ENCODE measurements around the gene SOST. TPM values are rescaled to one million over a fixed set of nuclear protein-coding genes. Genes with fewer than 3 reads are reported as not detected.

Gene SOST
- total RNA-seq, 3 donors from 2014 or later (not counting 1 experiment from before 2014, with no cell fraction given), result not detected

- Histone ChIP-seq H3K36me3 (ENCODE audit: control insufficient read depth, insufficient read depth, low read length) (no peaks in the 10 kb centered on the region), H3K27ac (ENCODE audit: low read length) (peak overlapping the region; percentile 79), H3K27me3 (ENCODE audit: control insufficient read depth, insufficient read depth, low read length) (peaks cover 4% of the 10 kb centered on the region), H3K4me1 (ENCODE audit: control insufficient read depth, insufficient read depth, low read length) (peaks cover 4% of the 10 kb centered on the region), H3K4me3 (ENCODE audit: low read length) (peak overlapping the region; percentile 62), H3K9me3 (ENCODE audit: control insufficient read depth, insufficient read depth, low read length) (no peaks in the 10 kb centered on the region)
- H3K9me3 Mint-ChIP-seq, result no peaks in the 10 kb centered on the region
- H3K36me3 Mint-ChIP-seq, result no peaks in the 10 kb centered on the region
- peaks cover 12% of the 10 kb centered on the region in 2 donors for H3K4me1 Mint-ChIP-seq
- DNase-seq (peak; percentile 65 to 82), ATAC-seq (peak; percentile 89 to 94 (median 93))
- no peak for TF ChIP-seq CTCF (IDR thresholded peaks at IDR 0.05)
- intact Hi-C loops (cut with micrococcal nuclease), result loop anchor here (2.0 kb wide), 1 partner anchor 20 kb away; no protein-coding TSS in a partner anchor
- 2% methylated on average over 64 of the region's 64 CpGs for WGBS (ENCODE audit: insufficient coverage)
- peaks cover 19 to 25% of the 10 kb centered on the region in 2 donors for H3K27me3 Mint-ChIP-seq (ENCODE audit: low read depth in 2 of 2)
- H3K27ac Mint-ChIP-seq, result peak overlapping the region; percentile 6 to 91
- peak overlapping the region; percentile 95 for H3K4me3 Mint-ChIP-seq
These were observed 38.1 kb downstream of the SOST start for GRCh38 chr17:43720311-43721060.

- H3K36me3 Mint-ChIP-seq, result no peaks in the 10 kb centered on the region
- Histone ChIP-seq H3K4me1 (ENCODE audit: control insufficient read depth, insufficient read depth, low read length) (peaks cover 4% of the 10 kb centered on the region), H3K9me3 (ENCODE audit: control insufficient read depth, insufficient read depth, low read length) (no peaks in the 10 kb centered on the region), H3K27me3 (ENCODE audit: control insufficient read depth, insufficient read depth, low read length) (peaks cover 7% of the 10 kb centered on the region), H3K27ac (ENCODE audit: low read length) (no peak overlapping the region), H3K36me3 (ENCODE audit: control insufficient read depth, insufficient read depth, low read length) (no peaks in the 10 kb centered on the region), H3K4me3 (ENCODE audit: low read length) (no peak overlapping the region)
- TF ChIP-seq CTCF (IDR thresholded peaks at IDR 0.05), result no peak
- WGBS (ENCODE audit: insufficient coverage), result 53% methylated on average over 3 of the region's 3 CpGs
- peak overlapping the region; percentile 95 for H3K4me3 Mint-ChIP-seq
- ATAC-seq, result no peak
- intact Hi-C loops (cut with micrococcal nuclease), result no loop called here
- H3K9me3 Mint-ChIP-seq, result no peaks in the 10 kb centered on the region
- H3K27me3 Mint-ChIP-seq (ENCODE audit: low read depth in 2 of 2), result peaks cover 27 to 34% of the 10 kb centered on the region in 2 donors
- H3K4me1 Mint-ChIP-seq, result peaks cover 14 to 15% of the 10 kb centered on the region in 2 donors
- DNase-seq, result no peak
- H3K27ac Mint-ChIP-seq, result peak overlapping the region in 1 of 2 donors; percentile 91
These were observed 39.0 kb downstream of the SOST start for GRCh38 chr17:43719578-43719977.

- no peaks in the 10 kb centered on the region for H3K36me3 Mint-ChIP-seq
- H3K27me3 ChIP-seq (ENCODE audit: control insufficient read depth, insufficient read depth, low read length), result peaks cover 9% of the 10 kb centered on the region
- no peak overlapping the region for H3K27ac ChIP-seq (ENCODE audit: low read length)
- TF ChIP-seq CTCF (IDR thresholded peaks at IDR 0.05), result no peak
- no peaks in the 10 kb centered on the region for H3K9me3 ChIP-seq (ENCODE audit: control insufficient read depth, insufficient read depth, low read length)
- H3K27me3 Mint-ChIP-seq (ENCODE audit: low read depth in 2 of 2), result peaks cover 34 to 42% of the 10 kb centered on the region in 2 donors
- no peak overlapping the region for H3K27ac Mint-ChIP-seq
- intact Hi-C loops (cut with micrococcal nuclease), result no loop called here
- WGBS (ENCODE audit: insufficient coverage), result 96% methylated on average over 5 of the region's 5 CpGs
- no peak overlapping the region for H3K4me3 ChIP-seq (ENCODE audit: low read length)
- H3K4me1 Mint-ChIP-seq, result peaks cover 21% of the 10 kb centered on the region in 2 donors
- ATAC-seq (no peak), DNase-seq (no peak)
- peaks cover 8% of the 10 kb centered on the region for H3K4me1 ChIP-seq (ENCODE audit: control insufficient read depth, insufficient read depth, low read length)
- no peaks in the 10 kb centered on the region for H3K9me3 Mint-ChIP-seq
- no peak overlapping the region for H3K4me3 Mint-ChIP-seq
- no peaks in the 10 kb centered on the region for H3K36me3 ChIP-seq (ENCODE audit: control insufficient read depth, insufficient read depth, low read length)
These were observed 40.0 kb downstream of the SOST start for GRCh38 chr17:43718544-43718943.

Data from natural killer cell (primary cell).